ENCODE results near the gene CRPPA. TPM values are rescaled to one million over a fixed set of nuclear protein-coding genes. Genes with fewer than 3 reads are reported as not detected.
"Not testable (repeated sequence)": the region's sequence is repeated elsewhere in the genome, so short reads cannot be mapped to it uniquely, and the experiment has no call there.

CRPPA gene
- 15.4 TPM for total RNA-seq
- 0.99 TPM for polyA plus RNA-seq

GRCh38 chr7:16421333-16422102, at the start of gene CRPPA:
Gene CRPPA (minus strand): TSS chr7:16421538. CDS start chr7:16421322, 216 bp downstream.
- WGBS, result 5% methylated on average over 50 of the region's 50 CpGs

GRCh38 chr7:16465469-16466361, 44.4 kb upstream of the CRPPA start, which contains the start of gene SOSTDC1:
Gene SOSTDC1 (minus strand): TSS chr7:16465738. CDS start chr7:16465668, 70 bp downstream.
- 9% methylated on average over 10 of the region's 10 CpGs for WGBS
- DNase-seq (ENCODE audit: extremely low spot score), result no peak
- H3K4me3 ChIP-seq (ENCODE audit: low read depth, low read length), result peak within 1 kb of the TSS; percentile 24

More at GRCh38 chr7:16421333-16422102, at the start of gene CRPPA:
- Histone ChIP-seq H3K4me1 (ENCODE audit: insufficient read depth) (peaks cover 1% of the 10 kb centered on the region), H3K27ac (ENCODE audit: low read depth) (peak within 1 kb of the TSS; percentile 99), H3K36me3 (ENCODE audit: insufficient read depth) (peaks cover 3% of the 10 kb centered on the region), H3K4me3 (ENCODE audit: low read depth, low read length) (peak within 1 kb of the TSS; percentile 47)
- DNase-seq (ENCODE audit: extremely low spot score), result no peak

GRCh38 chr7:16463949-16464715, 42.8 kb upstream of the CRPPA start:
- Histone ChIP-seq H3K27ac (ENCODE audit: low read depth) (no peak overlapping the region), H3K4me1 (ENCODE audit: insufficient read depth) (no peaks in the 10 kb centered on the region), H3K4me3 (ENCODE audit: low read depth, low read length) (peak overlapping the region; percentile 24), H3K36me3 (ENCODE audit: insufficient read depth) (no peaks in the 10 kb centered on the region)
- 26% methylated on average over 10 of the region's 10 CpGs for WGBS
- DNase-seq (ENCODE audit: extremely low spot score), result no peak

More at GRCh38 chr7:16465469-16466361, 44.4 kb upstream of the CRPPA start, which contains the start of gene SOSTDC1:
- H3K4me1 ChIP-seq (ENCODE audit: insufficient read depth), result no peaks in the 10 kb centered on the region
- no peaks in the 10 kb centered on the region for H3K36me3 ChIP-seq (ENCODE audit: insufficient read depth)
- H3K27ac ChIP-seq (ENCODE audit: low read depth), result no peak within 1 kb of the TSS

- WGBS, result 17% methylated on average over 2 of the region's 2 CpGs
- DNase-seq (ENCODE audit: extremely low spot score), result no peak
- H3K27ac ChIP-seq (ENCODE audit: low read depth), result no peak overlapping the region
- no peak overlapping the region for H3K4me3 ChIP-seq (ENCODE audit: low read depth, low read length)
- no peaks in the 10 kb centered on the region for H3K36me3 ChIP-seq (ENCODE audit: insufficient read depth)
- no peaks in the 10 kb centered on the region for H3K4me1 ChIP-seq (ENCODE audit: insufficient read depth)
Observed at GRCh38 chr7:16463520-16463919, 42.2 kb upstream of the CRPPA start.

GRCh38 chr7:16462431-16462889, 41.1 kb upstream of the CRPPA start:
- H3K36me3 ChIP-seq (ENCODE audit: insufficient read depth), result no peaks in the 10 kb centered on the region
- no peak overlapping the region for H3K4me3 ChIP-seq (ENCODE audit: low read depth, low read length)
- 92% methylated on average over 7 of the region's 7 CpGs for WGBS
- no peak overlapping the region for H3K27ac ChIP-seq (ENCODE audit: low read depth)
- no peak for DNase-seq (ENCODE audit: extremely low spot score)
- H3K4me1 ChIP-seq (ENCODE audit: insufficient read depth), result no peaks in the 10 kb centered on the region

- H3K4me1 ChIP-seq (ENCODE audit: insufficient read depth), result no peaks in the 10 kb centered on the region
- no peaks in the 10 kb centered on the region for H3K36me3 ChIP-seq (ENCODE audit: insufficient read depth)
- DNase-seq (ENCODE audit: extremely low spot score), result no peak
- no peak overlapping the region for H3K27ac ChIP-seq (ENCODE audit: low read depth)
- no peak overlapping the region for H3K4me3 ChIP-seq (ENCODE audit: low read depth, low read length)
- 87% methylated on average over 2 of the region's 2 CpGs for WGBS
Observed at GRCh38 chr7:16460789-16461493, 39.6 kb upstream of the CRPPA start.

- 33% methylated on average over 1 of the region's 1 CpG for WGBS
- H3K4me3 ChIP-seq (ENCODE audit: low read depth, low read length); DNase-seq (ENCODE audit: extremely low spot score); H3K4me1 ChIP-seq (ENCODE audit: insufficient read depth); H3K36me3 ChIP-seq (ENCODE audit: insufficient read depth); H3K27ac ChIP-seq (ENCODE audit: low read depth): not testable (repeated sequence)
Observed at GRCh38 chr7:16456303-16456702, 35.0 kb upstream of the CRPPA start.

GRCh38 chr7:16455591-16455990, 34.3 kb upstream of the CRPPA start:
- DNase-seq (ENCODE audit: extremely low spot score), result no peak
- H3K36me3 ChIP-seq (ENCODE audit: insufficient read depth), result no peaks in the 10 kb centered on the region
- H3K4me3 ChIP-seq (ENCODE audit: low read depth, low read length), result no peak overlapping the region
- no peak overlapping the region for H3K27ac ChIP-seq (ENCODE audit: low read depth)
- no peaks in the 10 kb centered on the region for H3K4me1 ChIP-seq (ENCODE audit: insufficient read depth)
- WGBS, result 71% methylated on average over 1 of the region's 1 CpG

- H3K4me3 ChIP-seq (ENCODE audit: low read depth, low read length), result no peak overlapping the region
- DNase-seq (ENCODE audit: extremely low spot score), result no peak
- H3K36me3 ChIP-seq (ENCODE audit: insufficient read depth), result no peaks in the 10 kb centered on the region
- WGBS, result 82% methylated on average over 6 of the region's 6 CpGs
- no peak overlapping the region for H3K27ac ChIP-seq (ENCODE audit: low read depth)
- H3K4me1 ChIP-seq (ENCODE audit: insufficient read depth), result no peaks in the 10 kb centered on the region
Observed at GRCh38 chr7:16450366-16450765, 29.0 kb upstream of the CRPPA start.

- no peak overlapping the region for H3K4me3 ChIP-seq (ENCODE audit: low read depth, low read length)
- no peak overlapping the region for H3K27ac ChIP-seq (ENCODE audit: low read depth)
- H3K4me1 ChIP-seq (ENCODE audit: insufficient read depth), result no peaks in the 10 kb centered on the region
- WGBS, result 48% methylated on average over 1 of the region's 1 CpG
- no peak for DNase-seq (ENCODE audit: extremely low spot score)
- H3K36me3 ChIP-seq (ENCODE audit: insufficient read depth), result no peaks in the 10 kb centered on the region
Observed at GRCh38 chr7:16447876-16448275, 26.5 kb upstream of the CRPPA start.

GRCh38 chr7:16446508-16446907, 25.2 kb upstream of the CRPPA start:
- WGBS, result 71% methylated on average over 1 of the region's 1 CpG
- Histone ChIP-seq H3K4me3 (ENCODE audit: low read depth, low read length) (no peak overlapping the region), H3K36me3 (ENCODE audit: insufficient read depth) (no peaks in the 10 kb centered on the region), H3K4me1 (ENCODE audit: insufficient read depth) (no peaks in the 10 kb centered on the region), H3K27ac (ENCODE audit: low read depth) (no peak overlapping the region)
- no peak for DNase-seq (ENCODE audit: extremely low spot score)

- H3K36me3 ChIP-seq (ENCODE audit: insufficient read depth); H3K4me1 ChIP-seq (ENCODE audit: insufficient read depth); DNase-seq (ENCODE audit: extremely low spot score); H3K27ac ChIP-seq (ENCODE audit: low read depth); H3K4me3 ChIP-seq (ENCODE audit: low read depth, low read length): not testable (repeated sequence)
- 93% methylated on average over 2 of the region's 2 CpGs for WGBS
Observed at GRCh38 chr7:16443871-16444270, 22.5 kb upstream of the CRPPA start.

GRCh38 chr7:16438988-16439387, 17.6 kb upstream of the CRPPA start:
- no peak overlapping the region for H3K4me3 ChIP-seq (ENCODE audit: low read depth, low read length)
- DNase-seq (ENCODE audit: extremely low spot score), result no peak
- no peaks in the 10 kb centered on the region for H3K36me3 ChIP-seq (ENCODE audit: insufficient read depth)
- no peak overlapping the region for H3K27ac ChIP-seq (ENCODE audit: low read depth)
- no peaks in the 10 kb centered on the region for H3K4me1 ChIP-seq (ENCODE audit: insufficient read depth)
